Posterior vena cava (tissue), 2 donors: ENCODE data around the gene UGT1A1. TPM values are rescaled to one million over a fixed set of nuclear protein-coding genes. Genes with fewer than 3 reads are reported as not detected.
"Not testable (repeated sequence)": the region's sequence is repeated elsewhere in the genome, so short reads cannot be mapped to it uniquely, and the experiment has no call there.

ENCODE experiments used
- DNase-seq: peaks from one replicate; pipeline ENCODE4 v3.0.0-alpha.2; 2020; ENCODE audit warnings: low spot score
- intact Hi-C, 2 donors: fragments of 100-400 bp; cut with DNase I; formaldehyde crosslinking; loops; one replicate each; pipeline versions ENCODE4 v1.14.1 to v1.14.2; 2022 to 2023
- long read RNA-seq, 2 donors: library from polyadenylated mRNA; unstranded; transcript quantifications; one replicate each; pipeline ENCODE4 v2.0.0, GENCODE V29; 2020 to 2021
- total RNA-seq, 2 donors: library from RNA; stranded (reverse); fragmentation: NEBNext Ultra II Directional; extraction: Animal tissue kit (Norgen Biotek cat#: 25700); gene quantifications; one replicate each; pipeline ENCODE4 v1.2.1, GENCODE V29; 2021
- donor health status: DM: yes; HTN: yes; CAD: no.
- donor health status: DM: yes; HTN: yes; CAD: no.

UGT1A1 gene
- total RNA-seq: not detected
- long read RNA-seq, donor 1: 0 reads
- long read RNA-seq, donor 2: 0 reads

DNA sequence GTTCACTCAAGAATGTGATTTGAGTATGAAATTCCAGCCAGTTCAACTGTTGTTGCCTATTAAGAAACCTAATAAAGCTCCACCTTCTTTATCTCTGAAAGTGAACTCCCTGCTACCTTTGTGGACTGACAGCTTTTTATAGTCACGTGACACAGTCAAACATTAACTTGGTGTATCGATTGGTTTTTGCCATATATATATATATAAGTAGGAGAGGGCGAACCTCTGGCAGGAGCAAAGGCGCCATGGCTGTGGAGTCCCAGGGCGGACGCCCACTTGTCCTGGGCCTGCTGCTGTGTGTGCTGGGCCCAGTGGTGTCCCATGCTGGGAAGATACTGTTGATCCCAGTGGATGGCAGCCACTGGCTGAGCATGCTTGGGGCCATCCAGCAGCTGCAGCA lies at the start of gene UGT1A1:
Gene UGT1A1, plus strand, starts transcription at position 228 of the 400 bp plus-strand sequence. Its CDS starts 18 bp downstream, at position 246.
- intact Hi-C loops: no loop called here
- no peak for DNase-seq

GRCh38 chr2:233711312-233712008 lies 48.6 kb upstream of the UGT1A1 start:
- peak; percentile 89 for DNase-seq
- intact Hi-C loops: no loop called here

GRCh38 chr2:233712611-233713261 lies 47.3 kb upstream of the UGT1A1 start, which contains the start of gene UGT1A5:
UGT1A5 (plus strand) TSS chr2:233712907; CDS start chr2:233712992, 85 bp downstream.
- intact Hi-C loops: no loop called here
- DNase-seq: no peak

DNA sequence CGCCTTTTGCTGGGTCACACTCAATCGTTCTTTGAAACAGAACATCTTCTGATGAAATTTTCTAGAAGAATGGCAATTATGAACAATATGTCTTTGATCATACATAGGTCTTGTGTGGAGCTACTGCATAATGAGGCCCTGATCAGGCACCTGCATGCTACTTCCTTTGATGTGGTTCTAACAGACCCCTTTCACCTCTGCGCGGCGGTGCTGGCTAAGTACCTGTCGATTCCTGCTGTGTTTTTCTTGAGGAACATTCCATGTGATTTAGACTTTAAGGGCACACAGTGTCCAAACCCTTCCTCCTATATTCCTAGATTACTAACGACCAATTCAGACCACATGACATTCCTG lies 46.8 kb upstream of the UGT1A1 start:
- DNase-seq: no peak
- intact Hi-C loops: no loop called here

- intact Hi-C loops: no loop called here
- DNase-seq: no peak
Measured at GRCh38 chr2:233714121-233714520, 45.9 kb upstream of the UGT1A1 start.

- intact Hi-C loops: no loop called here
Measured at GRCh38 chr2:233718552-233718951, 41.5 kb upstream of the UGT1A1 start, which contains the start of gene UGT1A4. UGT1A4 (plus strand) TSS chr2:233718736; CDS start chr2:233718821, 85 bp downstream.

GRCh38 chr2:233728723-233729301 lies 31.3 kb upstream of the UGT1A1 start, which contains the start of gene UGT1A3:
UGT1A3 (plus strand) TSS chr2:233729042; CDS start chr2:233729127, 85 bp downstream.
- no peak for DNase-seq
- intact Hi-C loops: no loop called here

More at GRCh38 chr2:233718552-233718951, 41.5 kb upstream of the UGT1A1 start, which contains the start of gene UGT1A4:
- DNase-seq: no peak

DNA sequence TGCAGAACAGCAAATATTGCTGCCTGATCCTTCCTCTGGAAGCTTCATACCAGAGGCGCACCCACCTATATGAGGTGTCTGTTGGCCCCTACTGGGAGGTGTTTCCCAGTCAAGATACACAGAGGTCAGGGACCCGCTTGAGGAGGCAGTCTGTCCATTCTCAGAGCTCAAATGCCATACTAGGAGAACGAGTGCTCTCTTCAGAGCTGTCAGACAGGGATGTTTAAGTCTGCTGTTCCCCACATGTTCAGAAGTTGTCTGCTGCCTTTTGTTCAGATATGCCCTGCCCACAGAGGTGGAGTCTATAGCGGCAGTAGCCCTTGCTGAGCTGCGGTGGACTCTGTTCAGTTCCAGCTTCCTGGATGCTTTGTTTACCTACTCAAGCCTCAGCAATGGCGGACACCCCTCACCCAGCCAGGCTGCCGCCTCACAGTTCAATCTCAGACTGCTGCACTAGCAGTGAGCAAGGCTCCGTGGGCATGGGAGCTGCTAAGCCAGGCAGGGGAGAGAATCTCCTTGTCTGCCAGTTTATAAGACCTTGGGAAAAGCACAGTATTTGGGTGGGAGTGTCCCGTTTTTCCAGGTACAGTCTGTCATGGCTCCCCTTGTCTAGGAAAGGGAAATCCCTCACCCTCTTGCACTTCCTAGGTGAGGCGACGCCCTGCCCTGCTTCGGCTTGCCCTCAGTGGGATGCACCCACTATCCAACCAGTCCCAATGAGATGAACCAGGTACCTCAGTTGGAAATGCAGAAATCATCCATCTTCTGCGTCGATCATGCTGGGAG lies 23.0 kb upstream of the UGT1A1 start:
- intact Hi-C loops, DNase-seq: not testable (repeated sequence)

- no peak for DNase-seq
- intact Hi-C loops: no loop called here
Measured at GRCh38 chr2:233740870-233741269, 19.2 kb upstream of the UGT1A1 start.

- intact Hi-C loops: no loop called here
- DNase-seq: no peak
Measured at GRCh38 chr2:233743464-233744259, 16.4 kb upstream of the UGT1A1 start.

DNA sequence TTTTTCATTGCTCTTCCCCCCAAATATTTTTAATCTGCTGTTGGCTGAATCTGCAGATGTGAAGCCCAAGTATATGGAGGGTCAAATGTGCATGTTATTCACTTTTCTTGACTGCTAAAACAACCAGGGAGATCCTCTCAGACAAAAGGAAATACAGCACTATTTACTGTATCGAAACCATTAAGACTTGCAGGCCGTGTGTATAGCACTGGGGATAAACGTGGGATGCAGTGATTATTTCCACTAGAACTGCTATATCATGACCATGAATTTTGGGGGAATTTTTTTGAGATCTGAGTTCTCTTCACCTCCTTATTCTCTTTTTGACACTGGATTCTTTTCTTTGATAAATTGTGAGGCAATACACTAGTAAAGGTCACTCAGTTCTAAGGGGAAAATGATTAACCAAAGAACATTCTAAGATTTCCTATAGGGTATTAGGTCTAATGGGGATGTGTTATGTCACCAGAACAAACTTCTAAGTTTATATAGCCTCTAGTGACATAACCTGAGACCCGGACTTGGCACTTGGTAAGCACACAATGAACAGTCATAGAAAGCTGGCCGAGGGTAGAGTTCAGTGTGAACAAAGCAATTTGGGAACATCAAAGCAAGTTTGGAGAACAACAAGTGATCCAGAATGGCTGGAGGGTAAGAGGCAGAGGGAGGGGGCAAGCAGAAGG lies 14.9 kb upstream of the UGT1A1 start:
- intact Hi-C loops: no loop called here
- no peak for DNase-seq

DNA sequence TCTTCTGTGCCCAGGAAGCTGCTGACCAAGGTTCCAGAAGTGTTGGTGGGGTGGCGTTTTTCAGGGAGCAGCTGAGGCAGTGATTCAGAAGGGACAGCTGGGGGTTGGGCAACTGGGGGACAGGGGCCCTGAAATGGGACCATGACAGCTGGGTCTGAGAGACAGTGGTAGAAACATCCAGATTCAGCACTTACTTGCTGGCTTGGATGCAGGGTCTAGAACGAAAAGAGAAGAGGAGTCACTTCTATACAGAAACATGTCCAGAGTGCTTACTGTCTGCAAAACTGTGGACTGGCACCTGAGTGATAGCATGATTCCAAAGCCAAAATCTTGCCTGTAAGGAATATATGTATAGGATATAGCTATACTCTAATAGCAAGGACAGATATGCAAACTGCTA lies 14.2 kb upstream of the UGT1A1 start:
- intact Hi-C loops, DNase-seq: not testable (repeated sequence)

GRCh38 chr2:233746475-233747282 lies 13.4 kb upstream of the UGT1A1 start:
- no peak for DNase-seq
- intact Hi-C loops: no loop called here

GRCh38 chr2:233747283-233747544 lies 12.9 kb upstream of the UGT1A1 start:
- no peak for DNase-seq
- intact Hi-C loops: no loop called here

DNA sequence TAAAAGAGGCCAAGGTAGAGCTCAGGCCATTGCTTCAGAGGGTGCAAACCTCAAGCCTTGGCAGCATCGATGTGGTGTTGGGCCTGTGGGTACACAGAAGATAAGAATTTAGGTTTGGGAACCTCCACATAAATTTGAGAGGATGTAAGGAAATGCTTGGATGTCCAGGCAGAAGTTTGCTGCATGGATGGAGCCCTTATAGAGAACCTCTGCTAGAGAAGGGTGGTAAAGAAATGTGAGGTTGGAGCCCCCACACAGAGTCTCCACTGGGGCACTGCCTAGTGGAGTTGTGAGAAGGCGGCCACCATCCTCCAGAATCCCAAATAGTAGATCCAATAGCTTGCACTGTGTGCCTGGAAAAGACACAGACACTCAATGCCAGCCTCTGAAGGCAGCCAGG lies 9.4 kb upstream of the UGT1A1 start:
- intact Hi-C loops, DNase-seq: not testable (repeated sequence)

GRCh38 chr2:233751212-233752009 lies 8.7 kb upstream of the UGT1A1 start:
- DNase-seq, intact Hi-C loops: not testable (repeated sequence)
